Activated naive CD4-positive, alpha-beta T cell treated with anti-CD3 and anti-CD28 coated beads, Interleukin-2, amount 50 U/mL, for 24 hours (primary cell): ENCODE results near the gene CDC37.

ENCODE experiments used
- H3K27ac Mint-ChIP-seq: one replicate; pipeline ENCODE4 v1.8.0; 2021; ENCODE audit warnings: mild to moderate bottlenecking, mixed read lengths
- H3K27me3 Mint-ChIP-seq: one replicate; pipeline ENCODE4 v1.8.0; 2021; ENCODE audit warnings: mixed read lengths
- H3K36me3 Mint-ChIP-seq: one replicate; pipeline ENCODE4 v1.8.0; 2021; ENCODE audit warnings: mixed read lengths
- H3K4me1 Mint-ChIP-seq: one replicate; pipeline ENCODE4 v1.8.0; 2021; ENCODE audit warnings: mixed read lengths
- H3K4me3 Mint-ChIP-seq: one replicate; pipeline ENCODE4 v1.8.0; 2021; ENCODE audit warnings: mild to moderate bottlenecking, mixed read lengths
- H3K9me3 Mint-ChIP-seq: one replicate; pipeline ENCODE4 v1.8.0; 2021; ENCODE audit warnings: mixed read lengths

CDC37 gene

DNA sequence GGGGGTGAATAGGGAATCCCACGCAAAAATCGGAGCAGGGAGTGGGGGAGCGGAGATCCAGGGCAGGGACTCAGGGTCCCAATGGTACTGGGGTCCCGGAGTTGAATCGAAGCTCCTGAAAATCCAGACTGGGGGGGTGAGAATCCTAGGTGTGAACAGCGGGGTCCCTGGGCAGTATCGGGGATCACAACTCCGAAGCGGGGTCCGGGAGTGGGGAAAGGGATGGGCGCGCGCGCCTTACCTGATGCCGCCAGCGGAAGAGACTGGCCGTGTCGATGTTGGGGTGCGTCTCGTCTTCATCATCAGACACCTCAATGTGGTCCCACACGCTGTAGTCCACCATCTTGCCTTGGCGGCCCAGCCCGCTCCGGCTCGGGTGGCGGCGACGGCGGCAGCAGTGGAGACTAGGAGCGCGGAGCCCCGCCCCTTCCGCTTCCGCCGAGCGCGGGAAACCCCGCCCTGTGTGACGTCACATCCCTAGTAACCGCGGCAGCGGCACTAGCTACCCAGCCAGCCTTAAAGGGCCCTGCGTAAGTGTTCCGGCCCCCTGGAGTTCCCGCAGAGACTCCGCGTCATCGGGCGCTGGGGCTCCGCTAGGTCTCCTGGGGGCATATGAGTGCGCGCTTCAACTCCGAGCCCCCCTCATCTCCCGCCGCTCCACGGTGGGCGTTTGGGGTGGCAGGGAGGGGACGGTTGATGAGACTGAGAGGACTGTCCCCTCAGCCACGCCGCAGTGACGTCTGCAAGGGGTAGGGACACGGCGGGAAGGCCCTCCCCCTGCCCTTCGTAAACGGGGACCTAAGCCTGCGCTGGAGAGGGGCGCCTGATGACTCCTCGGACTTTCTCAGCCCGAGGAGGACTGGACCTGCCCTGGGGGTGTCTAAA lies at the start of gene CDC37:
TSS of gene CDC37 (minus strand) at position 406 of the 885 bp plus-strand sequence. CDS start at position 343, 63 bp downstream.
- peak within 1 kb of the TSS; percentile 81 for H3K27ac Mint-ChIP-seq
- no peaks in the 10 kb centered on the region for H3K27me3 Mint-ChIP-seq
- peak within 1 kb of the TSS; percentile 92 for H3K4me3 Mint-ChIP-seq
- H3K9me3 Mint-ChIP-seq: no peaks in the 10 kb centered on the region
- H3K4me1 Mint-ChIP-seq: peaks cover 68% of the 10 kb centered on the region
- H3K36me3 Mint-ChIP-seq: peaks cover 14% of the 10 kb centered on the region

GRCh38 chr19:10450853-10451609 lies 47.7 kb upstream of the CDC37 start:
- Mint-ChIP-seq H3K4me3 (no peak overlapping the region), H3K9me3 (no peaks in the 10 kb centered on the region), H3K4me1 (no peaks in the 10 kb centered on the region), H3K27me3 (peaks cover 2% of the 10 kb centered on the region), H3K27ac (no peak overlapping the region), H3K36me3 (no peaks in the 10 kb centered on the region)

GRCh38 chr19:10450191-10450852 lies 47.0 kb upstream of the CDC37 start:
- H3K27ac Mint-ChIP-seq: no peak overlapping the region
- H3K27me3 Mint-ChIP-seq: peaks cover 2% of the 10 kb centered on the region
- no peaks in the 10 kb centered on the region for H3K9me3 Mint-ChIP-seq
- no peak overlapping the region for H3K4me3 Mint-ChIP-seq
- no peaks in the 10 kb centered on the region for H3K36me3 Mint-ChIP-seq
- no peaks in the 10 kb centered on the region for H3K4me1 Mint-ChIP-seq

DNA sequence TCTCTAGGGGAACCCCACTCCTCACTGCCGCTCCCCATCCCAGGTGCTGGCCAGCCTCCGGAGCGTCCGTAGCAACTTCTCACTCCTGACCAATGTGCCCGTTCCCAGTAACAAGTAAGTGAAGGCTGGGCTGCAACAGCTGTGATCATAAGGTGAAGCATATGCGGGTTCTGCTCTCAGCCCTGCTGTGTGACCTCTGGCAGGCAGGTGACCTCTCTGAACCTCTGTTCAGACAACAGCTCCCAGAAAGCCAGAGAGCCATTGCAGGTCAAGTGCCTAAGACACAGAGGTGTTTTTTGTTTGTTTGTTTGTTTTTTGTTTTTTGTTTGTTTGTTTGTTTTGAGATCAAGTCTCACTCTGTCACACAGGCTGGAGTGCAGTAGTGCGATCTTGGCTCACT lies 45.7 kb upstream of the CDC37 start:
- H3K9me3 Mint-ChIP-seq: no peaks in the 10 kb centered on the region
- no peaks in the 10 kb centered on the region for H3K4me1 Mint-ChIP-seq
- H3K27me3 Mint-ChIP-seq: peaks cover 2% of the 10 kb centered on the region
- H3K4me3 Mint-ChIP-seq: no peak overlapping the region
- H3K36me3 Mint-ChIP-seq: no peaks in the 10 kb centered on the region
- H3K27ac Mint-ChIP-seq: no peak overlapping the region

- Mint-ChIP-seq H3K4me3 (no peak overlapping the region), H3K27me3 (no peaks in the 10 kb centered on the region), H3K27ac (no peak overlapping the region), H3K4me1 (no peaks in the 10 kb centered on the region), H3K36me3 (no peaks in the 10 kb centered on the region), H3K9me3 (no peaks in the 10 kb centered on the region)
These were observed 39.4 kb upstream of the CDC37 start for GRCh38 chr19:10442698-10443097.

DNA sequence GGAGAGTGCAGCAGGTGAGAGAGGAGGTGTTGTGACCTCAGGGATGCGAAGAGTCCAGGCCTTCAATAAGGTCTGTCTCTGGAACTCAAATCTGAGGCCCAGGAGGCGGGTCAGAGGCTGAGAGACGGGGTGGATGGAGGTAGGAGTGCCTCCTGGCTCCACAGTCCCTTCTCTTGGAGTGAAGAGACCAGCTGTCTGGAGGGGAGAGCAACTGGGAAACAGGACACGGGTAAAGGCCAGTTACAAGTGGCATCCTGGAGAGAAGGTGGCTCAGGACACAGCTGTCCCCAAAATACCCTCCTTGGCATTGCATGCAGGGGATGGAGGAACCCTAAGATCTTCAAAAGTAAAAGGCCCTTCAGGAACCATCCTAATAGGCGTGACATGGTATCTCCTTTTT lies 36.2 kb upstream of the CDC37 start:
- Mint-ChIP-seq H3K27ac (no peak overlapping the region), H3K4me1 (no peaks in the 10 kb centered on the region), H3K9me3 (no peaks in the 10 kb centered on the region), H3K4me3 (no peak overlapping the region), H3K36me3 (no peaks in the 10 kb centered on the region), H3K27me3 (no peaks in the 10 kb centered on the region)

DNA sequence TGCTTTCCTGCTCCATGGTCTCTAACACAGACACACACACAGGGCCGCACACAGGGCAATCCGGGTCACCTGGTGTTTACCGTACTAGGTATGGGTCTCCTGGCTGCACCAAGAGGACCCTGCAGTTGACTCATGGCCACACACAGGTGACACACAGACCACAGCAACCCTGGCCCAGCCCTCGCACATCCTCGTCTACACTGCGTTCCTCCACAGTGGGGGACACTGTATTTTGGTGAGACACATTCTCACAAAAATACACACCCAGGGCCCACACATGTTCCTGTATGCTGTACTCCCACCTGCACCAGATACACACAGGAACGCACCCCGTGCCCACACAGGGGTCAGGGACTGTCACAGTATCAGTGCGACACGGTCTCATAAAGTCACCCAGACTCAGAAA lies 29.8 kb upstream of the CDC37 start:
- H3K4me1 Mint-ChIP-seq: peaks cover 31% of the 10 kb centered on the region
- H3K27ac Mint-ChIP-seq: no peak overlapping the region
- H3K4me3 Mint-ChIP-seq: peak overlapping the region; percentile 19
- H3K27me3 Mint-ChIP-seq: peaks cover 18% of the 10 kb centered on the region
- no peaks in the 10 kb centered on the region for H3K9me3 Mint-ChIP-seq
- no peaks in the 10 kb centered on the region for H3K36me3 Mint-ChIP-seq

DNA sequence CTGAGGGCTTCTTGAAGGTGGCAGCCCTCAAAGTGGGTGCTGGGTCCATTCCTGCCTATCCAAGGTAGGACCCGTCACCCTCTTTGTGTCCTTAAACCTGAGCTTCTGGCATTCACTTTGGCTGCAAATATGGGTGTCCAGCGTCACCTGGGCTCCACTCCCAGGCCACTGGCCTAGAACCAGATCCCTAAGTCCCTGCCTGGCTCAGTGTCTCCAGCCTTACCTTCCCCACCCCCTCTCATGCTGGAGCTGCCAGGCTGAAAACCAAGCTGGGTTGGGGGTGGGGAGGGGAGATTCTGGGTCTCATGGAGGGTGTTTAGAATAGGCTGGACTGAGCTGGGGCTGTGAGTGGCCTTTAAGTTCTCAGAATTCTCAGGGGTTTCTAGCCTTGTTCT lies 29.4 kb upstream of the CDC37 start:
- peak overlapping the region; percentile 15 for H3K4me3 Mint-ChIP-seq
- no peaks in the 10 kb centered on the region for H3K36me3 Mint-ChIP-seq
- H3K4me1 Mint-ChIP-seq: peaks cover 35% of the 10 kb centered on the region
- H3K9me3 Mint-ChIP-seq: no peaks in the 10 kb centered on the region
- peaks cover 18% of the 10 kb centered on the region for H3K27me3 Mint-ChIP-seq
- H3K27ac Mint-ChIP-seq: no peak overlapping the region

- Mint-ChIP-seq H3K4me3 (peak overlapping the region; percentile 90), H3K36me3 (no peaks in the 10 kb centered on the region), H3K27ac (no peak overlapping the region), H3K9me3 (no peaks in the 10 kb centered on the region), H3K4me1 (peaks cover 37% of the 10 kb centered on the region), H3K27me3 (peaks cover 18% of the 10 kb centered on the region)
These were observed 28.8 kb upstream of the CDC37 start for GRCh38 chr19:10431943-10432735.

DNA sequence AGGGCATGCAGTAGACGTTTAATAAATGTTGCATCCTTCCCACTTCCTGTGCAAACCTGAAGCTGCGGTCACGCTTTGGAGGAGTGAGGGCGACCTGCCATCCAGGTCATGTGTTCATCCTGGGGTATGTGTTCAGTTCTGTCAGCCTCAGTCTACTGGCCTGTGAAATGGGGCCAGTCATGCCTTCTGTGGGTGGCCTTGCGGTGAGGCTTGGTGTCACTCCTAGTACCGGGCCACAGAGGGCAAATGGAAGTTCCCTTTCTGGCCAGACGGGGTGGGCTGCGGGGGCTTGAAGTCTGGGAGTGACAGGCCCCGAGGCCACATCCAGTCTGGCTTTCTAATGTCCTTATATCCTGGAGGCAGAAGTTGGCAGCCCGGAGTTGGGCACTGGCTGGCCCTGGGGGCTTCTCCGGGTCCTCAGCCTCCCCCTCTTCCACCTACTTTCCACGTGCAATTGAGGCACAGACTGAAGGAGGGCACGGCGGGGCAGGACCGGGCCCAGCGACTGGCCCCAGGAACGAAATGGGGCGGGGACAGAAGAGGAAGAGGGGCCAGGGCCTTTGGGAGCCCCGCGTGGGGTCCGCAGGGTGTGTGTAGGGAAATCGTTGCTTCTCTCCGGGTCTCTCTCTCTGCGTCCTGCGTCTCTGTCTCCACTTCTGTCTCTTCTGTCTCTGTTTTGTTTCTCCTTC lies 28.1 kb upstream of the CDC37 start:
- no peaks in the 10 kb centered on the region for H3K9me3 Mint-ChIP-seq
- no peak overlapping the region for H3K27ac Mint-ChIP-seq
- H3K4me3 Mint-ChIP-seq: peak overlapping the region; percentile 90
- peaks cover 37% of the 10 kb centered on the region for H3K4me1 Mint-ChIP-seq
- peaks cover 18% of the 10 kb centered on the region for H3K27me3 Mint-ChIP-seq
- H3K36me3 Mint-ChIP-seq: no peaks in the 10 kb centered on the region

GRCh38 chr19:10430505-10431253 lies 27.3 kb upstream of the CDC37 start:
- H3K9me3 Mint-ChIP-seq: no peaks in the 10 kb centered on the region
- peaks cover 38% of the 10 kb centered on the region for H3K4me1 Mint-ChIP-seq
- peak overlapping the region; percentile 90 for H3K4me3 Mint-ChIP-seq
- peak overlapping the region; percentile 35 for H3K27ac Mint-ChIP-seq
- H3K27me3 Mint-ChIP-seq: peaks cover 19% of the 10 kb centered on the region
- no peaks in the 10 kb centered on the region for H3K36me3 Mint-ChIP-seq

- H3K4me3 Mint-ChIP-seq: no peak overlapping the region
These were observed 25.6 kb upstream of the CDC37 start for GRCh38 chr19:10428996-10429381.

DNA sequence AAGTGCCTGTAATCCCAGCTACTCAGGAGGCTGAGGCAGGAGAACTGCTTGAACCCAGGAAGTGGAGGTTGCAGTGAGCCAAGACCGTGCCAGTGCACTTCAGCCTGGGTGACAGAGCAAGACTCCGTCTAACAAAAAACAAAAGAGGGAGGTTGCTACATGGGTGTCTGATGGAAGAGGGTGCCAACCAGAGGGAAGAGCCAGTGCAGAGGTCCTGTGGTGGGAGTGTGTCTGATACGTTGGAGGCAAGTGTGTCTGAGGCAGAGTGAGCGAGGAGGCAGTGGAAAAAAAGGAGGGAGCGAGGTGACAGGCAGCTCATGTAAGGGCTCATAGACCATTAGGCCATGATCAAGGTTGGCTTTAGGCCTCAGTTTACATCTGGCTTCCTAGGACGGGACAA lies 23.8 kb upstream of the CDC37 start:
- peaks cover 30% of the 10 kb centered on the region for H3K27me3 Mint-ChIP-seq
- no peaks in the 10 kb centered on the region for H3K9me3 Mint-ChIP-seq
- no peak overlapping the region for H3K4me3 Mint-ChIP-seq
- H3K4me1 Mint-ChIP-seq: peaks cover 61% of the 10 kb centered on the region
- no peak overlapping the region for H3K27ac Mint-ChIP-seq
- no peaks in the 10 kb centered on the region for H3K36me3 Mint-ChIP-seq

More at GRCh38 chr19:10428996-10429381, 25.6 kb upstream of the CDC37 start:
- H3K9me3 Mint-ChIP-seq: no peaks in the 10 kb centered on the region
- peaks cover 23% of the 10 kb centered on the region for H3K27me3 Mint-ChIP-seq
- H3K36me3 Mint-ChIP-seq: no peaks in the 10 kb centered on the region
- H3K4me1 Mint-ChIP-seq: peaks cover 55% of the 10 kb centered on the region
- no peak overlapping the region for H3K27ac Mint-ChIP-seq

GRCh38 chr19:10424011-10424637 lies 20.8 kb upstream of the CDC37 start:
- peaks cover 60% of the 10 kb centered on the region for H3K4me1 Mint-ChIP-seq
- peaks cover 34% of the 10 kb centered on the region for H3K27me3 Mint-ChIP-seq
- H3K36me3 Mint-ChIP-seq: no peaks in the 10 kb centered on the region
- H3K27ac Mint-ChIP-seq: no peak overlapping the region
- H3K9me3 Mint-ChIP-seq: no peaks in the 10 kb centered on the region
- peak overlapping the region; percentile 63 for H3K4me3 Mint-ChIP-seq
